ELR (cell line): ENCODE results near the gene CCDC40.

ENCODE experiments used
- DNase-seq: peaks from one replicate; pipeline ENCODE4 v3.0.0-alpha.2; 2015; ENCODE audit warnings: low read depth

Gene CCDC40

GRCh38 chr17:80047176-80047575 lies 10.7 kb downstream of the CCDC40 start:
- DNase-seq, result no peak

GRCh38 chr17:80049986-80050385 lies 13.5 kb downstream of the CCDC40 start:
- no peak for DNase-seq

GRCh38 chr17:80050706-80051105 lies 14.3 kb downstream of the CCDC40 start:
- DNase-seq, result no peak

DNA sequence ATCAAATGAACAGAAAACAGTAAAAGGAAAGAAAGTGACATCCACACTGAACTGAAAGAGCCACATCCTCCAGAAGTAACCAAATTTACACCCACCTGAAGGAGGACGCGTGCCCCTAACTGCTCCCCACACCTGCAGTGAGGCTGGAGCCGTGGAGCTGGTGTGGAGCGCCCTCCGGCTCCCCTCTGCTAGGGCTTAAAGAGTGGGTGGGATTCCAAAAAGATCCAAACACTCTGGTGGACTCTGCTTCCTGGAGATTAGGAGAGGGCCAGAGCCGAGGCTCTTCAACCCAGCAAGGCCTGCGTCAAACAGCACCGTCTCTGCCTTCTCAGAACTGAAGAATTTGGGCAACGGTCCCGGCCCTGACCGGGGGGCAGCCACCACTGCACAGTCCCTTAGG lies 15.2 kb downstream of the CCDC40 start:
- DNase-seq, result no peak

DNA sequence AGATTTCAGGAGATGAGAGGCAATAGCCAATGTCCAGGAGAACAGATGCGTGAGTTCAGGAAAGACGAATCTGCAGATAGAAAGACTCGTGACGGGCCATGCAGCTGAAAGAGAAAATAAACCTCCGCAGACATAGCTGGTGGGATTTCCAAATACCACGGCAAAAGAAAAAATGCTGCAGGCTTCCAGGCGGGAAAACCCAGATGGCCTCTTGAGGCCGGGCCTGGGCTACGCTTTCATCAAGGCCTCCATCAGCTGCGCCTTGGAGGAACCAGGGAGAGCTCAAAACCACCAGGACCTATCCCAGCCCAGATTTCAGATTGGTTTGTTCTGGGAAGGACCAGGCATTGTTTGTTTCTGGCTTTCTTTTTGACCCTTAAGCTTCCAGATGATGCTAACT lies 16.7 kb downstream of the CCDC40 start:
- no peak for DNase-seq

GRCh38 chr17:80055597-80055996 lies 19.2 kb downstream of the CCDC40 start:
- no peak for DNase-seq

DNA sequence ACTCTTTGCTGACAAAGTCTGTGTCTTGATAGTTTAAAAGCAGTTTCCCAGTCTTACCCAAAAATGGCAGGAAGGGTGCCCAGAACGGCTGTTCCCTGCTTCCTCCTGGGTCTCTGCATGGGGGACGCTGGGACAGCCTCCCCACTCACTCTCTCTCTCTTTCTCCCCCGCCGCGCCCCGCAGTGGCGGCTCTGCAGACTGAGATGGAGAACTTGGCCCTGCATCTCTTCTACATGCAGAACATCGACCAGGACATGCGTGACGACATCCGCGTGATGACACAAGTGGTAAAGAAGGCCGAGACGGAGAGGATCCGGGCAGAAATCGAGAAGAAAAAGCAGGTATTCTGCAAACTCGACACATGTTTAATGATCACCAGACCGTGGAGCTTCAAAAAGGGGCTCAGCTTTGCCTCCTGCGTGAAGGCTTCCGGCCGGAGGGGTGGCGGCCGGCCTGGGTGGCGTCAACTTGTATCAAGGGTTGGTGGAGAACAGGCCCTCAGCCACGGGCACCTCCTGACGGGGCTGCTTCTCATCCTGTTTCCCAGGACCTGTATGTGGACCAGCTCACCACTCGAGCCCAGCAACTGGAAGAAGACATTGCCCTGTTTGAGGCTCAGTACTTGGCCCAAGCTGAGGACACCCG lies 22.0 kb downstream of the CCDC40 start:
- DNase-seq, result no peak

DNA sequence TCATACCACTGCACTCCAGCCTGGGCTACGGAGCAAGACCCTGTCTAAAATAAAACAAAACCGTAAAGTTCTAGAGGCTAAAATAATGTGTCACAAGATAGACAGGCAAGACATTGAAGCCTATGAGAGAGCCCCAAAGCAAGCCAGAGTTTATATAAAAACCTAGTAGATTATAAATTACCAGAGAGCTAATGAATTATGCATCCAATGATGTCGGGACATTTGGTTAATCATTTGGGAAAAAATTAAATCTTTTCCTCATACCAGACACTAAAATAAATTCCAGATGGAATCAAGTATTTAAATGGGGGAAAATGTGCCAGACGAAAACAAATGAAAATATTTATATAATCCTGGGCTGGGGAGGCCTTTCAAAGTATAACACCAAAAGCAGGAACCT lies 24.2 kb downstream of the CCDC40 start:
- DNase-seq, result no peak

DNA sequence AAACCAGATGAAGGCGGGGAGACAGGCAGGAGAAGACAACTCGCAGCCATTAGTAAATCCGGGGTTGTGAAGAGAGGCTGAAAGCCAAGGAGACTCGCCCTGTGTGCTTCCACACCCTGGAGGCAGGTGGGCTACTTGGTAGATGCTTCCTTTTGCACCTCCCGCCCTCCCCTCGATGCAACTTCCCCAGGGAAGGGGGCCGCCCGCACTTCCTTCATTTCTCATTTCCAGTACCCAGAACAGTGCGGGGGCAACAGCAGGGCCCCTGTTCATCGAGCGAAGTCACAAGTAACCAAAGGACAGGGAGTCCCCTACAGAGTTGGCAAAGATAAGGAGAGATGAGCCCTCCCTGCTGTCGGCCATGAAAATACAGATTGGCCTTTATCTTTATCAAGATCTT lies 25.0 kb downstream of the CCDC40 start:
- DNase-seq, result no peak

GRCh38 chr17:80063830-80064585 lies 27.6 kb downstream of the CCDC40 start:
- peak; percentile 72 for DNase-seq

DNA sequence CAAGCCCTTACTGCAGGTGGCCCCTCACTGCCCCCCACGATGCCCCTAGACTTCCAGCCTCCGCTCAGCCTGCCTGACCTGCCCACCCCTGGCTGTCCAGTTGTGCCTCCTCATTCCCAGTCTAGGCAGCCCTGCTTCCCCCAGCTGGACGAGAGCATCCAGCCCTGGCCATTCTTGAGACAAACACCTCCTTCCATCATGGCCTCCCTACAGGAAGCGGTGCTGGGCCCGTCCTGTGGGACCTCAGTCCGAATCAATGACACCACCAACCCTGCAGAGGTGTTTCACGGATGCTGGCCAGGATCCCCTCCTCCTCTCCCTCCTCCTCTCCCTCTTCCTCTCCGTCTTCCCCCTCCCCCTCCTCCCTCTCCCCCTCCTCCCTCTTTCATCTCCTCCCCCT lies 28.3 kb downstream of the CCDC40 start:
- no peak for DNase-seq

DNA sequence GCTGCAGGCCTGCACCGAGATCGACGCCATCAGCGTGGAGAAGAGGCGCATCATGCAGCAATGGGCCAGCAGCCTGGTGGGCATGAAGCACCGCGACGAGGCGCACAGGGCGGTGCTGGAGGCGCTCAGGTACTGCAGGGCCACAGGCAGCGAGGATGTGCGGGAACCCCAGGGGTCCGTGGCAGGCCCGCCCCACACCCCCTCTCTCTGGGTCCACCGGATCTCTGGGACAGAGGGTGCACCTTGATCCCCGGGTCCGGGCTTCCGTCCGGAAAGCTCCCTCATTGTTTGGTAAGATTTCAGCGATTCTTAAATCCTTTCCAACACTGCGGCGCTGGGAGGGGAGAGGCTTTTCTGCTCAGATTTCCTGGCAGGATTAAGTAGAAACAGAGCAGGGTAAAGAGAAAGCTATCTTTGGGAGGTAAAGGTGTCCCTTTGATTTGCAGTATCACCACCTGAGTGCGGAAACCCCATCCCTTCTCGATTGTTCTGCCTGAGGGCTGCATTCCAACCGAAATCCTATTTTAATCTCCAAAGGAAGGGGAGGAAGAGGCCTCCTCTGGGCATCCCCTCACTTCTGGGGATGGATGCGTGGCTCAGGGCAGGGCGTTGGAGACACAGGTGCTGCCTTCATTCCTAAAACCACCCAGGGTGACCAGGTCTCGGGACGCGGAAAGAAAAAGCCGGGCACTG lies 29.2 kb downstream of the CCDC40 start:
- DNase-seq, result no peak

DNA sequence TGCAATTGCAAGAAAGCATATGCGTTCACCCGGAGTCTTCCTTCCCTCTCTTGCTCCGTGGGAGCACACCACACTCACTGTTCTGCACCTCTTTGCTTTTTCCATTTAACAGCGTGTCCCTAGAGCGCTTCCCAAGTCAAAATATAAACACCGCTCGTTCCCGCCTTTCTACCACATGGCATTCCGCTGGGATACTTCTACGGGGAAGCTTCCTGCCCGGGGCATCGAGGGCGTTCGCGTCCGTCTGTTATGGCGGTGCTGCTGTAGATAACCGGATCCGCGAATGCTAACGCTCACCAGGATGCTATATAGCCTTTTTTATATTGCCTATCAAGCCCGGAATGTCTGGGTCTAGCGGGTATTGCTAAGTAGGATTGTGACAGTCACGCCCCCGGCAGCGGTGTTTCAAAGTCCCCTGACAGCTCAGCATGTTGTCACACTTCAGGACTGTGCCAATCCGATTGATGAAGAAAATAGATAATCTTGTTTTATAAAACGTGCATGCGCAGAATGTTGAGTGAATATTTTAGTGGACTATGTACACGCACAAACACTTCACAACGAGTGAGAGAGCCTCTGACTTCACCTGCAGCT lies 31.0 kb downstream of the CCDC40 start:
- no peak for DNase-seq

DNA sequence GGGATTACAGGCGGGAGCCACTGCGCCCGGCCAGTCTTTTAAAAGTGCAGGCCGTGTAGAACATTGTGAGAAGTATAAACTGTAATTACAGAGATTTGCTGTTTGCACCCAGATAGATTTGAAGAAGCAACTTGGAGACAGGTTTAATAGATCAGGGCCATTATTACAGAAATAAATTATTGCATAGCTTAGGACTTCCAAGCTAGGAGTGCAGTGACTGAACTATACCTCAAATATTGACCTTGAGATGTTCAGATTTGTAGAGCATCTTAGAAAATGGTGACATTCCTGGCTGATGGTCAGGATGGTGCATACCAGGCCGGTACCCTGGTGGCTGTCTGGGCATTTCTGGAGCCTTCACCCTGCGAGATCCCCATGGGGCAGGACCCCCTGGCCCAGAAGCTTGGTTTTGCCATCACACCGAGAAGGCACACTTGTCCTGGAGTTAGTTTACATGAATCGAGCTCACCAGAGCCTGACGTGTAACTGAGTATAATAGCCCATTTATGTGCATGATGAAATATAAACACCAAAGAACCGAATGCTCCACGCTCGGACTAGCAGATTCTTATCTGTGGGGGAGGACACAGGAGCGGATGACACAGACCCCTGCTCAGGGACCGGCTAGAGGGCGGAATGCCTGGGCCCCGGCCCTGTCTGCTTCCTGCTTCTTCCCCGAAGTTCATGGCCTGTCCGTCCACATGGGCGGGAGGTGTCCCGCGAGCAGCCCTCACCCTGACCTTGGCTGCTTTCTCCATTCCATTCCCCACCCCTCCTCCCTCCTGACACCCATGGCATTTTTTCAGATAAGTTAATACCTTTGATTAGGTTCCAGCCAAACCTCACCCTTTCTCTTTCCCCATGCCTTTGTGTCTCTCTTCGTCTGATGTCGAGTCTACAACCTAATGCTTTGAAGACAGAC lies 32.1 kb downstream of the CCDC40 start:
- peak; percentile 65 for DNase-seq

DNA sequence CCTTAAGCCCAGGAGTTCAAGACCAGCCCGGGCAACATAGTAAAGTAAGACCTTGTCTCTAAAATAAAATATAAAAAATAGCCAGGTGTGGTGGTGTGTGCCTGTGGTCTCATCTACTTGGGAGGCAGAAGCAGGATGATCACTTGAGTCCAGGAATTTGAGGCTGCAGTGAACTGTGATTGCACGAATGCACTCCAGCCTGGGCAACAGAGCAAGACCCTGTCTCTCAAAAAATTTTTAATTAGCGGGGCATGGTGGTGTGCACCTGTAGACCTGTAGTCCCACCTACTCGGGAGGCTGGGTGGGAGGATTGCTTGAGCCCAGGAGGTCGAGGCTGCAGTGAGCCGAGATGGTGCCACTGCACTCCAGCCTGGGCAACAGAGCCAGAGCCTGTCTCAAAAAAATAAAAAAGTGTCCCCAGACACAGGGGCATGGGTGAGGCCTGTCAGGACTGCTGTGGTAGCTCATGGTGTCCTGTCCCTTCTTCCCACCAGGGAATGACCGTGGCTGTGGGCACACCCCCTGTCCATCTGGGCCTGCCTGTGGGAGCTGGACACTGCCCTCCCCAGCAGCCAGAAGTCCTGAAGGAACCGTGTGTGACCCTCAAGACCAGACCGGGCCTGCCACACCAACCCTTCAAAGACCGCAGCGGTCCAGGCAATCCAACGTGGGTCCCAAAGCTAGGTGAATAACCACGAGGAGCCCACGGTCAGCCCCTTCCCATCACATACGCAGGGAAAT lies 34.1 kb downstream of the CCDC40 start:
- DNase-seq, result no peak

GRCh38 chr17:80071116-80071841 lies 34.8 kb downstream of the CCDC40 start:
- peak; percentile 15 for DNase-seq

GRCh38 chr17:80072410-80072809 lies 36.0 kb downstream of the CCDC40 start:
- no peak for DNase-seq

DNA sequence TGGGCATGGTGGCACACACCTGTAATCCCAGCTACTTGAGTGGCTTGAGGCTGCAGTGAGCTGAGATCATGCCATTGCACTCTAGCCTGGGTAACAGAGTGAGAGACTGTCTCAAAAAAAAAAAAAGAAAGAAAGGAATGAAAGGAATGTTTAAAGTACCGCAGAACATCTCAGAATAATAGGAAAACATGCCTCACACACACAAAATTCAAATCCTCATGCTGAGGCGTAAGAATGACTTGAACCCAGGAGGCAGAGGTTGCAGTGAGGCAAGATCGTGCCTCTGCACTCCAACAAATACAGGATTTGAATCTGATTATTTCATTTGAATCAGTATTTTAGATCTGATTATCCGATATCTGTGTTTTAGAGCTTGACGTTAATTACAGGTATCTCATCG lies 43.6 kb downstream of the CCDC40 start:
- DNase-seq, result no peak

- no peak for DNase-seq
These were observed 45.2 kb downstream of the CCDC40 start for GRCh38 chr17:80081596-80081995.

DNA sequence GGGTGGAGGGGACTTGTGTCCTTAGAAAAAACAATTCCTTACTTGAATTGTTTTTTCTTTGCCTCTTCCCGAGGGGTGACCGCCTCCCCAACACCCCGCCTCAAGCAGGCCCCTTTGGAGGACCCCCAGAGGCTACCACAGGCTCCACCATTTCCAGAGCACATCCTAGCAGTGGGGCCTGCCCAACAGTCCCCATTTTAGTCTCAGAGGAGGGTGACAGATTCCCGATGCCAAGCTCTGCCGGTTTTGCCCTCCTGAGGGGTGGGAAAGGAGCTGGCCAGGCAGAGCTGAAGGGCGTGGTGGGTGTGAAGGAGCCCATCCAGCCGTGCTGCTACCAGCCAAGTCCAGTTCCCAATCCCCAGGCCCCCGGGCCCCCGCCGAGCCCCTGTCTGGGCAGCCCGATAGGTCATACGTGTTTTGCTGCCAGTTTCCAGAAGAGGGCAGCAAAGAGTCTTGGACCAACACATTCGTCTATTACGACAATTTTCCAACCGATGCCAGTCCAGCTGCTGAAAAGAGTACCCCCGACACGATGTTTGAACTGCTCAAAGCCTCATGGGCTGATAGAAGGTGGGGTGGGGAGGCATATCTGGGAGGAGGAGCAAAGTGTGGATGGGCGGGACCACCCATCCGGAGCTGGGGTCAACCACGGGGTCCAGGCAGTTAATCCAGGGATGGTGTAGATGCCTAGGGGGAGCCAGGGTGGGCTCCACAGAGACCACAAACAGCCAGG lies 46.1 kb downstream of the CCDC40 start:
- peak; percentile 81 for DNase-seq
